Measurements from ENCODE around the gene PCNX3. TPM values are rescaled to one million over a fixed set of nuclear protein-coding genes. Genes with fewer than 3 reads are reported as not detected.

The PCNX3 gene
- total and polyA plus RNA-seq, 2 of the 13 experiments (the other 11 are each of a cell fraction or from before 2014, with no cell fraction given), result 16.2 to 23.0 TPM

GRCh38 chr11:65569973-65570918 is 45.3 kb upstream of the PCNX3 start, which contains the start of gene ZNRD2 (continued):
- peak; percentile 69 for TF ChIP-seq ZNF18 (CRISPR knock-in tag; IDR thresholded peaks at IDR 0.05; ENCODE audit: insufficient replicate concordance)
- no peak for TF ChIP-seq REL (CRISPR knock-in tag; conservative IDR thresholded peaks at IDR 0.05)
- TF ChIP-seq STAT5B (CRISPR knock-in tag; IDR thresholded peaks at IDR 0.05), result 0 out of 2 replicates have a peak, but pooled peaks have one; percentile 5
- TF ChIP-seq ZNF121 (CRISPR knock-in tag; IDR thresholded peaks at IDR 0.05), result no peak
- TF ChIP-seq ZBTB14 (CRISPR knock-in tag; IDR thresholded peaks at IDR 0.05), result no peak
- TF ChIP-seq ZNF609 (CRISPR knock-in tag; IDR thresholded peaks at IDR 0.05; ENCODE audit: borderline replicate concordance), result peak; percentile 68; the same call in 1 of the 2 replicates
- peak; percentile 84; the same call in 1 of the 2 replicates for TF ChIP-seq HINFP (CRISPR knock-in tag; IDR thresholded peaks at IDR 0.05; ENCODE audit: low read depth)
- TF ChIP-seq BCL3 (CRISPR knock-in tag; IDR thresholded peaks at IDR 0.05), result peak; percentile 47; the same call in 1 of the 2 replicates
- peak; percentile 100 for TF ChIP-seq GATAD1 (CRISPR knock-in tag; IDR thresholded peaks at IDR 0.05)
- TF ChIP-seq ZNF780A (CRISPR knock-in tag; IDR thresholded peaks at IDR 0.05), result no peak
- TF ChIP-seq ZNF883 (CRISPR knock-in tag; IDR thresholded peaks at IDR 0.05; ENCODE audit: not compliant biosample characterization), result no peak
- TF ChIP-seq ZBTB44 (CRISPR knock-in tag; IDR thresholded peaks at IDR 0.05), result no peak
- peak; percentile 53 for TF ChIP-seq BRD4 (CRISPR knock-in tag; IDR thresholded peaks at IDR 0.05)
- no peak for TF ChIP-seq ZNF629 (CRISPR knock-in tag; conservative IDR thresholded peaks at IDR 0.05)
